HPDE6-E6E7 (cell line): ENCODE data around the gene FBXW8.

Experiments used
- DNase-seq: peaks from one replicate; pipeline ENCODE4 v3.0.0; 2011; ENCODE audit warnings: missing footprints; ENCODE audit errors: extremely low spot score

FBXW8 gene

DNA sequence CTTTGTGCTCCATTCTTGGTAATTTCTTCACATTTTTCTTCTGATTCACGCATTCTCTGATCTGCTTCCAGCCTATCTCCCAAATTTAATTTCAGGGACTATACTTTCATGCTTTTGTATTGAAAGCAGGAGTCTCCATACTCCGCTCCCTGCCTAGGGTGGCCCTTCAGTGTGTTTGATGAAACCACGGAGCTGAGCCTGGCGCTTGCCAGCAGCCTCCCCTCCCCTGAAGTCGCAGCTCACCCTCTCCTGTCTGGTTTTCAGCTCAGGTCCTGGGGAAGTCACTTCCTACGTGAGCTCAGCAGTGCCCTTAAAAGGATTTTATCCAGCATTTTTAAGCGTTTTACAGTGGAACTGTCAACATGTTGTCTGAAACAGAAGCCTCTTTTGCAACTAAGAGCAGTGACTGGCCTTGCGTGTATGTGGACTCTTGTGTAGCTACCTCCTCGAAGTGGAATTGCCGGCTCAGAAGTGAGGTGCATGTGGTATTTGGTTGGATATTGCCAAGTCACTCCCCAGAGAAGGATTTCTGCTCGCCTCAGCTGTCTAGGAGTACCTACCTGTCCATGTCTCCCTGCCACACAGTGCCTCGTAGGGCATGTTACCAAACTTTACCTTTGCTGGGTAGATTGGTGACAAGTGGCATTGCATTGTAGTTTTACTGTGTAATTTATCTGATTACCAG, 109.9 kb downstream of the FBXW8 start:
- no peak for DNase-seq

DNA sequence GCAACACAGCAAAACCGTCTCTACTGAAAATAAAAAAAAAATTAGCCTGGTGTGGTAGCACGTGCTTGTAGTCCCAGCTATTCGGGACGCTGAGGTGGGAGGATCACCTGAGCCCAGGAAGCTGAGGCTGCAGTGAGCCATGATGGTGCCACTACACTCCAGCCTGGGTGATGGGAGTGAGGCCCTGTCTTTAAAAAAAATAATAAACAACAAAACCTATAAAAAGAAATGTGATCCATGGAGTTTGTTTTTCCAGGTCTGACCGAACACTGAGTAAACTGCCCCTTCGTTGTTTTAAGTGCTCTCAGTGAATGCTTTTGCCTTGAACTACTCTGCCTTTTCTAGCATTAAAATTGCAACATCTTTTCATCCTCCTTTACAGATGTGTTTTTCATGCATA, 111.7 kb downstream of the FBXW8 start:
- DNase-seq, result no peak

DNA sequence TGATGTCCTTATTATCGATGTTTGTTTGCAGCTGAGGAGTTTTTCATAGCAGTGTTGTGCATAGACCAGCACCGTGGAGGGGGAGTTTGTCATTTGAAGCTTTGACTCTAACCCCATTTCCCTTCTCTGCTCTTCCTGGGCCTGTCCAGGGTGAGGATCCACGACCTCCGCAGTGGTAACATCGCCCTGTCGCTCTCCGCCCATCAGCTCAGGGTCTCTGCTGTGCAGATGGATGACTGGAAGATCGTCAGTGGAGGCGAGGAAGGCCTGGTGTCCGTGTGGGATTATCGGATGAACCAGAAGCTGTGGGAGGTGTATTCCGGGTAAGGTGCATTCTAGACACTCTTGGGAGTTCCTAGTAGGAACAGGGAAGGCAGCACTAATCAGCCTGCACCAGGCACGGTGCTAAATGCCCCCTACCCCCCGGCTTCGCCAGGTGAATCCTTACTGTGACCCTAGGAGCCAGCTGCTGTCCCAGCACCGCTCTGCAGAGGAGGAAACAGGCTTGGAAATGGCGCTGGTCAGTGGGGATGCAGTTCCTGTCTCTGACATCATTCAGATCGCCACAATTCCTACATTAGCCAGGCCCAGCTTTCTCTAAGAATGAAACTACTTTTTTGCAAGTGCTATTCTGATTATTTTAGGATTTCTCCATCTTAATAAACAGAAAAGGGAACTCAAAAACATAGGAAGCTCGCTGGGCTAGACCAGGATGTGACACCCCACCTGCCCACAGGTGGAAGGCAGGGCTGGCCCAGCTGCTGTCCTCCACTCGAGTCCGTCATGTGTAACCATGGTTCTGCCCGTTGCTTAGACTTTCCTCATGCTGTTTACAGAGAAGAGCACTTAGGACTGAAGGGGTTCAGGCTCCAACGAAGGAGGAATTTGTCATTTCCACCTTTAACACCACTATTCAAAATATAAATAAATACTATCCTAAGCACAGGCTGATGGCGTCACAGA, 113.5 kb downstream of the FBXW8 start:
- no peak for DNase-seq

DNA sequence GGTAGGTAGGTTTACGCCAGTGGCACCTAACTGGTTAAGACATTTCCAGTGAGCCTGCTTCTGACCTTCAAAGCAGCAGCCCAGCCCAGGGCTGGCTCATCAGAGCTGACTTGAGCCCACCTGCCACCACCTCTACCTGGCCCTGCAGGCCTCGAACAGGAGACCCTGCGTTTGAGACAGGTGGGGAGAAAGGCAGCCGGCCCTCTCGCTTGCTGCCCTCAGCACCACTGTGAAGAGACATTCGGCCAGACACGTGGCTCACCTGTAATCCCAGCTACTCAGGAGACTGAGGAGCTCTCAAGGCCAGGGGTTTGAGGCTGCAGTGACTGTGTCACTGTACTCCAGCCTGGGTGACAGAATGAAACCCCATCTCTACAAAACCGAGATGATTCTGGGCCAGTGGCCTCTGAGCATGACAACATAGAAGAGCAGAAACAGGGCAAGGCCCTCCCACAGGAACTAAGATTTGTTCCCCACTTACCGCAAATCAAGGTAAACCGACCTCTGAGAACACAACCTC, 114.3 kb downstream of the FBXW8 start:
- no peak for DNase-seq

DNA sequence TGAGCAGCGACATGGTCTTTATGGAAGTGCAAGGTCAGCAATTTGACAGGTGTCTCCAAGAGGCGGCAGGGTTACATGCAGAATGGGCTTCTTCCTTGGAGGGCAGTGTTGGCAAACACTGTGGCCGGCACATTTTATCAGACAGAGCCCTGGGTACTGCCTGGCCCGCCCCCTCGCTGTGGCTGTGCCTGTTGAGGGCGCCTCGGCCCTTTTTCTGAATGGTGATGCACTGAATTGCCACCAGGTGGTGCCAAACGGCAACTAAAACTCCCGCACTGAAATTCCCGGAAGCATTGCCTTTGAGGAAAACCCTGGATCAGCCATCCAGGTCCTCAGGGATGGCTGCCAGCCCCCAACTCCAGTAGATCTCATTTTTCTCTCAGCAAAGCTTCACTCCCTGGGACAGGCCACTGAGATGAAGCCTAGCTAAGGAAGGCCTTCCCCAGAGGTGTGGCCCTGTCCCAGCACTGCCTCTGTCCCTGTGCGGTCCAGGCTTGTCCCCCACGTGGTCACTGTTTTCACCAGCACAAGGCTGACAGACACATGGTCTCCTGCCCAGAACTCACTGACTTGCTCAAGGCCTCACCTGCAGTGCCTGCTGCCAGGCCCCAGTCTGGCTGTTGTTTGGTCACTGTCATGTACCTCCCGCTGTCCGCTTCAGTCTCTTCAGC, 114.9 kb downstream of the FBXW8 start:
- DNase-seq, result peak; percentile 59

DNA sequence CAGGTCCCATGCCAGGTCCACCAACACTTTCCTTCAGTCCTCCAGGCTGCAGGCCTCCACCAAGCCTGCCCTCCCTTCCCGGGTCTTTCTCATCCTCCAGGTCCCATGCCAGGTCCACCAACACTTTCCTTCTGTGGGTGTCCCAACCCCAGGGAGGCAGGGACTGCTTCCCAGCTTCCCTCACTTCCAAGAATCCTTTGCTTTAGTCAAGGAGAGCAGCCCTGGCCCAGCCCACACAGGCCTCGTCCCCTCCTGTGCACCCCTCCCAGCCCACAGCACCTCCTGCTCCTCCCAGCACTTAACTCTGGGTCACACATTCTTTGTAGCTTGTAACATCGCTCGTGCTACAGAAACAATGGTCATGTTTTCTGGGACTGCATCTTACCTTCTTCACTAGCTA, 115.6 kb downstream of the FBXW8 start:
- no peak for DNase-seq

DNA sequence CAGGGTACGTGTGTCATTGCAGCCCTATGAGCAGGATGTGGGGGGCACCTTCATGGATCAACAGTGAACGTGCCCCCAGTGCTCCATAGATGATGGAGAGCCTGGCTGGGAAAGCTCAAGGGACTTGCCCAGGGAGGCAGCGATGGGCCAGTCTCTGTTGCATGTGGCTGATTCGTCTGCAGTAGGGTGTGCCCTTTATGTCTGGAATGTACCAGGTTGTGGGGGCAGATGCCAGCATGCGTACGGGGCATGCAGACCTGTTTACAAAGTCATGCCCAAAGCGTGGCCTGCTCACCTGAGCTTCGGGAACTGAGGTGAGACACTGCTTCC, 116.1 kb downstream of the FBXW8 start:
- no peak for DNase-seq

DNA sequence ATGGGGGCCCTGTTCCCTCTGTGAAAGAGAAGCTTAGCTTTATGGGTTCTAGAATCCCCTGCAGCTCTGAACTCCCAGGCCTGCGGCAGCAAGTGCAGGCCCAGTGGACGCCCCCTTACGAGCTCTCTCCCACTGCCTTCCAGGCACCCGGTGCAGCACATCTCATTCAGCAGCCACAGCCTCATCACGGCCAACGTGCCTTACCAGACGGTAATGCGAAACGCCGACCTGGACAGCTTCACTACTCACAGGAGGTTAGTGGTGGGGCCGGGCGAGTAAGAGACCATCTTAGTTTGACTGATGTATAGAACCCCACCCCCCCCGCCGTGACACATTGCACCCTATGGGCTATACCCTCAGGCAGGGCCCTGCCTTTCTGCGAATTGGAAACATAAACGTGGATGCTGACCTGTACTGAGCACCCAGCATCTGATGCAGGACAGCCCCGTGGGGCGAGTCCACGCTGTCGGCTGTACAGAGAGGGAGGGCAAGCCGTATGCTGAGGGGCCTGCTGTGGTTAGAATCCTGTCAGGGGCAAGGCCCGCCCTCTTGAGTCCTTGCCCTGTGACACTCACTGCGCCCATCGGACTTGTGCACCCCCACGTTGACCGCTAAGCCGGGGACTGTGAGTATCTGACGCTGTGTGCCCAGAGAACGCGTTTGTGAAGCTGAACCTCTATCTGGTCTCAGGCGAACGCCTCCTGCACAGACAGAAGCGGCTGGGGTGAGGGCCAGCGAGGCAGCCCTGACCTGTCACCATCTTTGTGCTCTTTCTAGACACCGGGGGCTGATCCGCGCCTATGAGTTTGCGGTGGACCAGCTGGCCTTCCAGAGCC, 116.7 kb downstream of the FBXW8 start:
- no peak for DNase-seq

DNA sequence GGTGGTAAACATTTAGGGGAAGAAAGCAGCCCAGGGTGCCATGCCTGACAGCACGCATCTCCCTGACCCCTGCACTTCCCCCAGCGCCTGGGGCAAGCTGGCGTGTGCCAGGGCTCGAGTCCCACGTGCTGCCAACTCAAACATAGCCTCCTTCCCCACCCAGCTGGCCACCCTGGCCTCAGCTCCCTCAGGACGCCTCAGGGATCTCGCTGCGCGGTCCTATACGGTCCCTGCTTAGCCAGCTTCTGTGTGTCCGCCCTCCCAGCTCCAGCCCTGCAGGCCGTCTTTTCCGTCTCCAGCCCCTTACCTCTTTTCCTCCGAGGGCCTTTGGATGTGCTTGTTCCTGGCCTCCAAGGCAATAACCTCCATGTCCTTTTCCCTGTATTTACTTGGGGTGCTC, 117.5 kb downstream of the FBXW8 start:
- no peak for DNase-seq

DNA sequence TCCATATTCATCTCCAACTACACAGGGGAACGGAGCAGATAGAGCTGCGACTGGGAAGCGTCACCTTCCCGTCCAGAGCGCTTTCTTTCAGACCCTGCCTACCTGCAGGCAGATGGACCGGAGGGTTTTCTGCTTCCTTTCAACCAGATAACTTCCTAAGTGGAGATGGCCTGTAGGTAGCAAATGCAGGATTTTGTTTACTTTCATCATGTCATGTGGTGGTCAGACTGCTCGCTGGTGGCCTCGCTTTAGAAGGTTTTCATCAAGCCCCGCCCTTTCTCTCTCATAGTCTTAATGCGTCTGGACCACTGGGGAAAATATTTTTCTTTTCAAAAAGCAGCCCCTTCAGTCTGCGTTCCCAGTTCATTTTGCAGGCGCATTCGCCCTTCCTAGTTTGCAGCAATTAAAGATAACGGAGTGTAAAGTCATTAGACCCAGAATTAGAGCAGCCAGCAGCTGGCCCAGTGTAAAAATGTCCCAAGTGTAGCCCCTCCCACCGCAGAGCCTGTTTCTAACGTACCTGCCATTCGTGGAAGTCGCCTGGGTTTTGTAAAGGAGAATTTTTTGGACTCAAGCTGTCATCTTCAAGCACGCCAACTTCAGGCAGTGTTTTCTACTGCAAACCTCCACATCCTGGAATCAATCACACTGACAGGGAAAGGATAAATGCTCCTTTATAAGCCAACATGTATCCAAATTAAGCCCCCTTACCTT, 119.6 kb downstream of the FBXW8 start:
- DNase-seq, result no peak

DNA sequence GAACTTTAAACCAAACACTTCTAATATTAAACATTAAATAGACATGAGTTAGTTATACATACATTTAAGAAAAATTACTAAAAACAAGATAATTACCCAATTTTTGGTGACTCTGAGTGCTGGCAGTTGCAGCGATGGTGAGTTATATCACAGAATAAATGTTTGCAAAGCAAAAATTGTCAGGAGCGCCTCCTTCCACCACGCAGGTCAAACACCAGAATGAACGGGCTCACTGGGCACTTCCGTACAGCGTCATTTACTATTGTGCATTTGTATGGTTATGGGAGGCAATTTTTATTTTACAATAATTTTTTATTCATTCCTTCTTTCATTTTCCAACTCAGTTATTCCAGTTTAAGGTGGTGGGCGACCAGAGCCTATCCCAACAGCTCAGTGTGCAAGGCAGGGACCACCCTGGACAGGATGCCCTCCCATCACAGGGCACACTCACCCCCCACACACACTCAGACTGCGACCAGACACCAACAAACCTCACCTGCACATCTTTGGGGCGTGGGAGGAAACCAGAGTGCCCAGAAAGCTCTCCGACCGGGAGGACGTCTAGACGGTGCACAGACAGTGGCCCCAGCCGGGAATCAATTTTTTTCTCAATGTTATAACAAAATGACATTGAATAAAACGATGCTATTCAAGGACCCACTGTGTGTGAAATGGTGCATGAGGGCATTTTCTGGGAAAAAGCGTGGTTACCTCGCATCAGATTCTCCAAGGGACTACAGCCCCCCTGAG, 121.3 kb downstream of the FBXW8 start:
- no peak for DNase-seq

DNA sequence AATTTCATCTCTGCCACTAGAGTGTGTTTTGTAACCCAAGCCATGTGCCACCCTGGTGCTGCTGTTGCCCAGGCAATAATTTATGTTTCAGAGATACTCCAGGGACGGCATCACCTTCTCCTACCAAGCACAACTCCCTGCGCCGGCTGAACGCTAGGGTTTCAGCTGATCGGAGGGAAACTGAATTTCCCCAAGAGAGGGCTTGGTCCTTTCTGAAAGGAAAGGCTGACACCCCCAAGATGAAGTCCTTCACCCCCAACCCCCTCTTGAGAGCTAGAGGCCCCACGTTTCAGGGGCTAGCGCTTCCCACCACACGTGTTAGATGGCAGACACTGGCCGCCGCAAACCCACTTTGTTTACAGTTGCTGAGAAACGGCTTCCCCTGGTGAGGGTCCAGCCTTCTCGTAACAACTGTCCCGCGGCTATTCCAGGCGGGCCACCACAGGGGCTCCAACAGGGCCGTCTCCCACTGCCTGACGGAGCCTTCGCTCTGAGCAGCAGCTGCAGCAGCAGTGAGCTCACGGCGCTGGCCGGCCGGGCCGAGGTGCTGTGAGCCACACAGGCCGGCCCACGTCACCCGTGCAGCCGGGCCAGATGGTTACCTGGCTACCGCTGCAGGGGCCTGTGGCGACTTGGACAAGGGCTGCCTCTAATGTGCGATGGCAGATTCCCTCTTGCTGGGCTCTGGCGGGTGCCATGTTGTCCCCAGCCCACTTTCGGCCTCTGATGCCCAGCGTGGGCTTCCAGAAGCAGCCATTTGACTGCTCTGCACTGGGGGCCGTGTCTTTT, 122.0 kb downstream of the FBXW8 start:
- no peak for DNase-seq

DNA sequence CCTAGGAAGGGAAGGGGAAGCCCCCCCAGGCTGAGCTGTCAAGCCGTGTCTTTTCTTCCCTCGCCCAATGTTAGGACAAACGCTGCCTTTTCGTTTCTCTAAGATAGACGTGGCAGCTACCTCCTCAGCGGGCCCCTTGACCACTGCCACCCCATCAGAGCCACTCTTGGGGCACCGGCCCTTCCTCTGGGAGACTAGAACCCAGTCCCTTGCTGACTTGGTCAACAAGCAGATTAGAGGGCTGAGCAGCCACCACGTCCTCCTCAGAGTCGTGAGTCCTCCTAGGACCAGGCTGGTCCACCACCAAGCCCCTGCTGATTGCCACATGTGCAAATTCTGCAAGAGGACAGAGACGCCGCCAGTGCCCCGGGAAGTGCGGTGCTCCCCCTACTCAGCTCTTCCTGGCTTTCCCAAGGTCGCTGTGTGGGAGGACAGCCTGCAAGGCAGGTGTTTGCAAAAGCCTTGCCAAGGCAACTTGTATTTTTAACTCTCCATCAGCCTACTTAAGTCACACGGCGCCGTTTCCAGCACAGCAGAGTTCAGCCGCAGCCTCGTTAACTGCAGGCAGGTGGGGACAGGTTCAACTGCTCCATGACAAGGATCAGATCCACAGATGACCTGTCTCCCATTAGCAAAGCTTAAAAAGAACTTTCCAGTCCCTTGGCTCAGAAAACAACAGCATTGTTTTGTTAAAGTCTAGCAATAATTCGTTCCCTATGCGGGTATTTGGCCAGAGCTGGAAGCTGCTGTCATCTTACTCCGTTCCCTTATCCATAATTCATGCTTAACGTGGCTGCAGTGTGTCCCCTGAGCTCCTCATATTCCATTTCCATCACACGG, 122.9 kb downstream of the FBXW8 start:
- DNase-seq, result no peak

DNA sequence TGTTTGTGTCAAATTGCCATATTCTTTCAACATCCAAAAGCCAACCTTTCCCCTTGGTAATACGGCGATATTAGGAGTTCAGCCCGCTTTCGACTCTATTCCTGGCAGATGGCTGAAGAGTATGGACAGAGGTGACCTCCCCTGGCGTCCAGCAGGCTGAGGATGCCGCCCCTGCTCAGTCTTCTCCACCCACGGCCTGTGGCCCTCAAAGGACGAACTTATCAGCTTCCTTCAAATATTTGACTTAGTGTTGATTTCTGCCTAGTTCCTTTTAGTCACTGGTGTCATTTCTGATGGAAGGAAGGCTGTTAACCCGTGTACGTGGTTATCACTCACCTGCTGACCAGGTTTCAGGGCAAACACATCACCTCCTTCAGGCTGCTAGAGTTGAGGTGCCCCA, 123.5 kb downstream of the FBXW8 start:
- DNase-seq, result no peak

DNA sequence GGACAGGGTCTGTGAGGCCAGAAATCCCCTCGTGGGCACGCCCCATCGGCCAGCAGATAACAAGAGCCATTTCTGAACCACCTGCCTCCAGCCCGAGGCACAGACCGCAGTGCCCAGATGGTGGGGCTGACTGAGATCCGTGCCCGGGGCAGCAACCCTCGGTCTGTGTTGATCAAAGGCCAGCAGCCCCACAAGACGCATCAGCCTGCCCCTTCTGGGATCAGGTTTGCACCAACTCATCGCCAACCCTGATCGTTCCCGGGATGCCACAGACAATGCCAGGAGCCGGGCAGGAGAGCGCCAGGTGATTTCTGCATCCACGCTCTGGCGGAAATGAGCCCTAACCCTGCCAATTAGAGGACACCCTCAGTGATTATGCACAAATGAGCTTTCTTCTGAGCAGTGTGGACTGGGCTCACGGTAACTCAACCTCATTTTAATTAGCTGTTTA, 124.0 kb downstream of the FBXW8 start:
- DNase-seq, result no peak

DNA sequence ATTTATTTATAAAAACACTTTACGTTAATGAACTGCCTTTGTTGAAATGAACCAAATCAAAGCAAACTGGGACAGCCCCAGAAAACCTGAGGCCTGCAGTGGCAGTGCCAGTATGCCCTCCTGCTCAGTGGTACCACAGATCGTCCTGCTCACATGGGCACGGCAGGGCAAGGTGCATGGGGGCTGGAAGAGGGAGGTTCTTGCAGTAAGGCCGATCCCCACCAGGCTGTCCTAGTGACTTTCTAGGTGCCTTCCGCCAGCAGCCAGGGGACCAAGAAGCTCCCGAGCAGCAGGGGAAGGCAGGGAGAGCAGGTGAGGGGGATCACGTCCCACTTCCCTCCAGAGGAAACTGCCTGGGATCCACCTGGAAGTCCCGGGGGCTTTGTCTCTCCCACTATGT, 124.5 kb downstream of the FBXW8 start:
- DNase-seq, result no peak

DNA sequence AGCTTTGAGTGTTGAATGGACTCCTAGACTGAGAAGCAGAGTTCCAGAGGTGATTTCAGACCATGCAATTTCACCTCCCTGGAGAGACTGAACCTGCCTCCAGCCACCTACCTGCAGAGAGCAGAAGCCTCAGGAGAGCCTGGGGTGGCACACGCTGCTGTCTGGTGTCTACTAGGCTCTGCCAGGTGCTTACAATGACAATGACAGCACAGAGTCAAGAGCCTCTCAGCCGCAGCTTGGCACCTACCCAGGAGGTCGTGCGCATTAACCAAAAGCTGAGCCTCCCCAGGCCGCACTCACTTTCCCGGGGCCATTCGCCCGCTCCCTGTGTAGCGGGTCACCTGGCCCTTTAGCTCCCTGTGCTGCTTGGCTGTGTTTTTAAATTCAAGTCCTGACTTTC, 125.3 kb downstream of the FBXW8 start:
- DNase-seq, result no peak

DNA sequence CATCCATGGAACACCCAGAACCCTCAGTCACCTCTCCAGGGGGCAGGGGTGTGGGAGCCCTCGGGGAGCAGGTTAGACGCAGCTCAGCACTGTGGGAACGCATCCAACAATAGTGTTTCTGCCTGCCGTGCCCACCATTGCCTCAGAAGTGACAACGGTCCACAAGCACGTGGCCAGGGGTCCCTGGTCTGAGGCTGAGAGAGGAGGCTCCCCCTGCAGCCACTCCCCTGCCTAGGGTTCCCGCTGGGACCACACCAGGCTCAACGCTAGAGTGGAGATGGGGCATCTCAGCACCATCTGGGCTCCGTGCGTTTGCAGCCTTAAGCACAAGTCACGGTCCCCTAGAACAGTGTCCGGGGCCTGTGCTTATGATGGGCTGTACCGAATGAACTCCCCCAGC, 125.8 kb downstream of the FBXW8 start:
- no peak for DNase-seq
